Neutrophil (primary cell): ENCODE measurements around the gene PPL.

Experiments used
- H3K27ac ChIP-seq: fragments of 200-600 bp; sonication (generic); 2 replicates; pipeline ENCODE4 v1.5.1; 2016; ENCODE audit warnings: mild to moderate bottlenecking, moderate library complexity
- H3K27me3 ChIP-seq: fragments of 200-600 bp; sonication (generic); 2 replicates; pipeline ENCODE4 v1.6.0; 2016; ENCODE audit warnings: mild to moderate bottlenecking
- H3K36me3 ChIP-seq: fragments of 200-600 bp; sonication (generic); 2 replicates; pipeline ENCODE4 v1.5.1; 2017
- H3K4me1 ChIP-seq, 2 experiments: fragments of 200-600 bp in 1 of 2; sonication (generic) in 1 of 2; 1 replicate in 1 of 2; 2 replicates in 1 of 2; pipeline versions ENCODE4 v1.5.1 to v1.6.1; 2013 to 2016; ENCODE audit warnings: low read depth in 1 of 2, low read length in 1 of 2, mild to moderate bottlenecking in 1 of 2, moderate library complexity in 1 of 2; ENCODE audit not compliant: control insufficient read depth in 1 of 2, insufficient read depth in 1 of 2
- H3K4me3 ChIP-seq, 2 experiments: fragments of 200-600 bp in 1 of 2; sonication (generic) in 1 of 2; 1 replicate in 1 of 2; 2 replicates in 1 of 2; pipeline ENCODE4 v1.5.1; 2013 to 2016; ENCODE audit warnings: low read depth in 1 of 2, low read length in 1 of 2, mild to moderate bottlenecking in 1 of 2, moderate library complexity in 1 of 2
- H3K9me3 ChIP-seq: fragments of 200-600 bp; sonication (generic); 2 replicates; pipeline ENCODE4 v1.5.1; 2016
- CTCF ChIP-seq: fragments of 200-600 bp; sonication (generic); IDR thresholded peaks from 2 replicates; pipeline ENCODE4 v1.5.1; 2016; ENCODE audit warnings: antibody characterized with exemption

The PPL gene

GRCh38 chr16:4936181-4936990 lies 562 bp downstream of the PPL start:
- TF ChIP-seq CTCF: no peak
- Histone ChIP-seq H3K4me1 (peaks cover 15 to 16% of the 10 kb centered on the region in 2 experiments), H3K9me3 (no peaks in the 10 kb centered on the region), H3K27ac (no peak overlapping the region), H3K27me3 (peaks cover 93% of the 10 kb centered on the region), H3K36me3 (no peaks in the 10 kb centered on the region), H3K4me3 (peak overlapping the region; percentile 57 to 66)

- TF ChIP-seq CTCF: no peak
- no peaks in the 10 kb centered on the region for H3K36me3 ChIP-seq
- no peak overlapping the region for H3K4me3 ChIP-seq
- H3K27ac ChIP-seq: no peak overlapping the region
- H3K27me3 ChIP-seq: peaks cover 92% of the 10 kb centered on the region
- H3K4me1 ChIP-seq: peaks cover 15 to 16% of the 10 kb centered on the region in 2 experiments
- no peaks in the 10 kb centered on the region for H3K9me3 ChIP-seq
These were observed 1.6 kb downstream of the PPL start for GRCh38 chr16:4935241-4935855.

GRCh38 chr16:4934591-4934990 lies 2.4 kb downstream of the PPL start:
- Histone ChIP-seq H3K4me3 (no peak overlapping the region), H3K27me3 (peaks cover 90% of the 10 kb centered on the region), H3K36me3 (no peaks in the 10 kb centered on the region)

GRCh38 chr16:4933871-4934395 lies 3.0 kb downstream of the PPL start:
- Histone ChIP-seq H3K36me3 (no peaks in the 10 kb centered on the region), H3K4me3 (no peak overlapping the region), H3K27me3 (peaks cover 89% of the 10 kb centered on the region), H3K4me1 (peaks cover 15 to 16% of the 10 kb centered on the region in 2 experiments), H3K27ac (no peak overlapping the region), H3K9me3 (no peaks in the 10 kb centered on the region)
- TF ChIP-seq CTCF: no peak

More at GRCh38 chr16:4934591-4934990, 2.4 kb downstream of the PPL start:
- H3K27ac ChIP-seq: no peak overlapping the region
- TF ChIP-seq CTCF: no peak
- no peaks in the 10 kb centered on the region for H3K9me3 ChIP-seq
- H3K4me1 ChIP-seq: peaks cover 15 to 16% of the 10 kb centered on the region in 2 experiments

- no peak for TF ChIP-seq CTCF
- Histone ChIP-seq H3K36me3 (no peaks in the 10 kb centered on the region), H3K27ac (no peak overlapping the region), H3K4me3 (no peak overlapping the region), H3K4me1 (peaks cover 15 to 16% of the 10 kb centered on the region in 2 experiments), H3K9me3 (no peaks in the 10 kb centered on the region), H3K27me3 (peaks cover 84% of the 10 kb centered on the region)
These were observed 3.5 kb downstream of the PPL start for GRCh38 chr16:4933433-4933832.
